GM18499 (cell line): Measurements from ENCODE around the gene PSMB1.
"Not testable (repeated sequence)": the region's sequence is repeated elsewhere in the genome, so short reads cannot be mapped to it uniquely, and the experiment has no call there.

ENCODE experiments used
- ATAC-seq: cut with Tn5 transposase; IDR thresholded peaks from one replicate; pipeline ENCODE4 v1.9.1; 2021; ENCODE audit warnings: moderate number of reproducible peaks; ENCODE audit not compliant: insufficient read depth, unreplicated experiment

Gene PSMB1

DNA sequence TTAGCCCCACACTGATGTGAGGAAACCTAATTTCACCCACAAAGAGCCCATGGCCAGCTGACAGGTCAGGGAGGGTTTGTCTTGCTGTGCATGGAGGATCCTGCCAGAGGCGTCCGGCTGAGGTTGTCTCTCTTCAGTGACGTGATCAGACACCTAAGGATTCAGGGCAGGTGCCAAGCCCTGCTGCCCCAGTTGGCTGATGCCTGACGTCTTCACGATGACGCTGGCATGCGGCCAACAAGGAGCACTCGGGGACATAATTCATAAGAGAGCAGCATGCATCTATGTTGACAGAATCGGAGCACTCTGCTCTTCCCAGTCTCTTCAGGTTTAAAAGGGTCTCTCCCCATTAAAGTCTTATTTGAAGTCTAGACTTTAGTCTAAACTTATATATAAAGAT, 47.8 kb downstream of the PSMB1 start:
- ATAC-seq = no peak

DNA sequence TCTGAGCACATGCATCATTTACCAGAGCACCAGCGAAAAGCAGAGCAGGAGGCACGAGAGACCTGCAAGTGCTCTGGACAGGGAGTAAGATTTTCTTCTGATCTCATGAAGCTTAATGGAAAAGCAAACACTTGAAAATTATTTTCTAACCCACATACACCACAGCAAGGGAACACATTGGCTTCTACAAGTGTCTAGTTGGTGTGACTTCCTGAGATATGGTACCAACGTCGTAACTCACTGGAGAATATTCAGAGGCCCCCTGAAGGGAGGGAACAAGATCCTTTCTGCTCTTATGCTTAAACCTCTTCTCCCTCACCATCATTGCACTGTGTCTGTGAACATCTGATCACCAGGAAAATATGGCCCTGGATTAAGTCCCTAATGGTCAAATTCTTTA, 48.6 kb downstream of the PSMB1 start:
- ATAC-seq = no peak

DNA sequence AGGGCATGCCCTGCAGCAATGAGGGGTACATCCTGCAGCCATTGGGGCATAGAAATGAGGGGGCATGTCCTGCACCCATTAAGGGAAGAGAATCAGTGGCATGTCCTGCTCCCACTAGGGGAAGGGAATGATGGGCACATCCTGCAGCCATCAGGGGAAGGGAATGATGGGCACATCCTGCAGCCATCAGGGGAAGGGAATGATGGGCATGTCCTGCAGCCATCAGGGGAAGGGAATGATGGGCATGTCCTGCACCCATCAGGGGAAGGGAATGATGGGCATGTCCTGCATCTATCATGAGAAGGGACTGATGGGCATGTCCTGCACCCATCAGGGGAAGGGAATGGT, 49.7 kb downstream of the PSMB1 start:
- ATAC-seq = no peak

DNA sequence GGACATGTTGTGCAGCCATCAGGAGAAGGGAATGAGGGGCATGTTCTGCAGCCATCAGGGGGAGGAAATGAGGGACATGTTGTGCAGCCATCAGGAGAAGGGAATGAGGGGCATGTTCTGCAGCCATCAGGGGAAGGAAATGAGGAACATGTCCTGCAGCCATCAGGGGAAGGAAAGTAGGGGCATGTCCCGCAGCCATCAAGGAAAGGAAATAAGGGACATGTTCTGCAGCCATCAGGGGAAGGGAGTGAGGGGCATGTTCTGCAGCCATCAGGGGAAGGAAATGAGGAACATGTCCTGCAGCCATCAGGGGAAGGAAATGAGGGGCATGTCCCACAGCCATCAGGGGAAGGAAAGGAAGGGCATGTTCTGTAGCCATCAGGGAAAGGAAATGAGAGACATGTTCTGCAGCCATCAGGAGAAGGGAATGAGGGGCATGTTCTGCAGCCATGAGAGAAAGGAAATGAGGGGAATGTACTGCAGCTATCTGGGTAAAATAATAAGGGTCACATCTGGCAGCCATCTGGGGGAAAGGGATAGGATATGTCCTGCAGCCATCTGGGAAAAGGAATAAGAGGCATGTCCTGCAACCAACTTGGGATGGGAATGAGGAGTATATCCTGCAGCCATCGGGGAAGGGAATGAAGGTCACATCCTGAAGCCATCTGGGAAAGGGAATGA, 50.2 kb downstream of the PSMB1 start:
- ATAC-seq = not testable (repeated sequence)

DNA sequence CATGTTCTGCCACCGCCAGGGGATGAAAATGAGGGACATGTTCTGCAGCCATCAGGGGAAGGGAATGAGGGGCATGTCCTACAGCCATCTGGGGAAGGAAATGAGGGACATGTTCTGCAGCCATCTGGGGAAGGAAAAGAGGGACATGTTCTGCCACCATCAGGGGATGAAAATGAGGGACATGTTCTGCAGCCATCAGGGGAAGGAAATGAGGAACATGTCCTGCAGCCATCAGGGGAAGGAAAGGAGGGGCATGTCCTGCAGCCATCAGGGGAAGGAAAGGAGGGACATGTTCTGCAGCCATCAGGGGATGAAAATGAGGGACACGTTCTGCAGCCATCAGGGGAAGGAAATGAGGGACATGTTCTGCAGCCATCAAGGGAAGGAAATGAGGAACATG, 50.8 kb downstream of the PSMB1 start:
- ATAC-seq = not testable (repeated sequence)

DNA sequence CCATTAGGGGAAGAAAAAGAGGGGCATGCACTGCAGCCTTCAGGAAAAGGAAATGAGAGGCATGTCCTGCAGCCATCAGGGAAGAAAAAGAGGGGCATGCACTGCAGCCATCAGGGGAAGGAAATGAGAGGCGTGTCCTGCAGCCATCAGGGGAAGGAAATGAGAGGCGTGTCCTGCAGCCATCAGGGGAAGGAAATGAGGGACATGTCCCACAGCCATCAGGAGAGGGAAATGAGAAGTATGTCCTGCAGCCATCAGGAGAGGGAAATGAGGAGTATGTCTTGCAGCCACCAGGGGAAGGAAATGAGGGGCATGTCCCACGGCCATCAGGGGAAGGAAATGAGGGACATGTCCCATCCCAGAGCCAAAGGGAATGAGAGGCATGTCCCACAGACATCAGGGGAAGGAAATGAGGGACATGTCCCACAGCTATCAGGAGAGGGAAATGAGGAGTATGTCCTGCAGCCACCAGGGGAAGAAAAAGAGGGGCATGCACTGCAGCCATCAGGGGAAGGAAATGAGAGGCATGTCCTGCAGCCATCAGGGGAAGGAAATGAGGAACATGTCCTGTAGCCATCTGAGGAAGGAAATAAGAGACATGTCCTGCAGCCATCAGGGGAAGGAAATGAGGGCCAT, 52.0 kb downstream of the PSMB1 start:
- no peak for ATAC-seq

DNA sequence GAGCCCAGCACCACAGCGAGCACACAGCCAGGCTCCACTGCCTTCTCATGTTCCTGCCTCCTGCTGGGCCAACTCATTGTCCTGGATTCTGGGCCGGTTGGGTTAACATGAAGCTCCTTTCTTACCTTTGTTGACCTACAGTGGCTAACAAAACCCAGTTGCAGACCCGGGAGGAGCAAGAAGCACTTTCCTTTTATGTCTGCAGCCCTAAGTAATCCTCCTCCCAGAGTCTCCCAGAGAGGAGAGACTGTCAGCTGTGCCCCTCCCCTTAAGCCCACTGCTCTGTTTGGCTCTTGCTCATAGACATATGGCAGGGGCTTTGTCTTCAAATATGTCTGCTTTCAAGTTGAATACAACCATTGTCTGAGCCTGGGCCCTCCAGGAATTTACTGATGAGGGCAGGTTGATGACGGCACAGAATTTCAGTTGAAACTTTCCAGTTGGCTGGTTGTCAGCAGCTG, 55.2 kb downstream of the PSMB1 start:
- no peak for ATAC-seq

GRCh38 chr6:170493354-170493753, 59.8 kb downstream of the PSMB1 start:
- no peak for ATAC-seq

- ATAC-seq = no peak
Observed at GRCh38 chr6:170490259-170490658, 62.8 kb downstream of the PSMB1 start.

GRCh38 chr6:170489836-170490235, 63.3 kb downstream of the PSMB1 start:
- no peak for ATAC-seq

DNA sequence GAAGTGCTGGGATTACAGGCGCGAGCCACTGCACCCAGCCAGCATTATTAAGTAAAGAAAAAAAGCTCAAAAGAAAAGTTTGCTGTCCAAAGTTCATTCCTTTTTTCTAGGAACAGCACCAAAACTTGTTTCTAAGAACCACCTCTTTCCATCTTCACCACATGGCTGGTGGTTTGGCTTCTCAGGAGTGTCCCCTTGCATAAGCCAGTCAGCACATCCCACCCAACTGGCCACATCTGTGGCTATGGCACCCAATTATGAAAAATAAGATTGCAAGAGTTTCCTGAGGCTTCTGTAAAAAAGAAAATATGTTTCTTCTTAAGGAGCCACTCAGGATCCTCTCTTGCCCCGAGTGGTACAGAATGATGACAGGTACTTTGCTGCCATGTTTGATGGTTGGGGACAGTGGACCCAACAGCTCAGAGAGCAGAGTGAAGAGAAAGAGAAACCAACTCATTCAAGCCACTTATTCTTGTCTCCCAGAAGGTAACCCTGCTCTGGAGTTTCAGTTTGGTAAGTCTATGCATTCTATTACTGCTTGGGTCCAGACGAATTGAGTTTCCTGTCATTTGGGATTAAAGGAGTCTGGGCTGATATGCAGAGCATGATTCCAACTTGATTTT, 65.3 kb downstream of the PSMB1 start:
- no peak for ATAC-seq

DNA sequence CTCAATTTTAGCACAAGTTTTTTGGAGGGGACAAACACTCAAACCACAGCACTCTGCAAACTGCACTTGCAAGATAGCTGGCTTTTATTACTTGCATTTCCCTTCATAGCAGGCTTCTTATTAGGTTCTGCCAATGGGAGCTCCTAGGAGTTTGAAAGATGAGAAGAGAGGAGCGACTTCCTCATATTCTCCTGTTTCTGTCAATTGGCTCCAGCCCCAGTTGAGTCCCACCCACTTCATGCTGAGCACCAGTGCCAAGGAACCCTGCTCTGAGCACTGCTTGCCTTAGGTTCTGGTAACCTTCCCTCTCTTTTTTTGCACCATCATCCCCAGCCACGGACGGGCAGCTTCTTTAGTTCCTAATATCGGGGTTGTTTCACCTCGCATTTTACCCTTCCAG, 67.9 kb downstream of the PSMB1 start:
- no peak for ATAC-seq
